Suprapubic skin (tissue), 4 donors: ENCODE results near the gene ALDH5A1. TPM values are rescaled to one million over a fixed set of nuclear protein-coding genes. Genes with fewer than 3 reads are reported as not detected.
"Not testable (repeated sequence)": the region's sequence is repeated elsewhere in the genome, so short reads cannot be mapped to it uniquely, and the experiment has no call there.

Source experiments
- DNase-seq, 2 donors: peaks; one replicate each; pipeline ENCODE4 v3.0.0-alpha.2; 2019; ENCODE audit warnings: low spot score in 2 of 2
- H3K27ac ChIP-seq: fragments of 200-600 bp; sonication (generic); one replicate; pipeline ENCODE4 v1.5.1; 2019
- H3K27me3 ChIP-seq: fragments of 200-600 bp; sonication (generic); one replicate; pipeline ENCODE4 v1.5.1; 2019
- H3K36me3 ChIP-seq: fragments of 200-600 bp; sonication (generic); one replicate; pipeline ENCODE4 v1.5.1; 2019
- H3K4me1 ChIP-seq: fragments of 200-600 bp; sonication (generic); one replicate; pipeline ENCODE4 v1.5.1; 2019
- H3K4me3 ChIP-seq: fragments of 200-600 bp; sonication (generic); one replicate; pipeline ENCODE4 v1.5.1; 2019; ENCODE audit warnings: mild to moderate bottlenecking
- H3K9me3 ChIP-seq: fragments of 200-600 bp; sonication (generic); one replicate; pipeline ENCODE4 v1.5.1; 2019
- EP300 ChIP-seq: sonication (generic); formaldehyde crosslinking; IDR thresholded peaks from one replicate; pipeline ENCODE4 v1.6.1; 2017; ENCODE audit warnings: antibody characterized with exemption
- POLR2A ChIP-seq, 2 donors: fragments of 450-650 bp; IDR thresholded peaks; one replicate each; pipeline ENCODE4 v1.6.1; 2017; ENCODE audit warnings: antibody characterized with exemption in 2 of 2, mild to moderate bottlenecking in 2 of 2, moderate library complexity in 2 of 2
- POLR2AphosphoS5 ChIP-seq, 3 donors: sonication (generic); formaldehyde crosslinking; IDR thresholded peaks; one replicate each; pipeline ENCODE4 v1.6.1; 2017; ENCODE audit warnings: antibody characterized with exemption in 3 of 3
- WGBS: methylation state at CpG from one replicate; pipeline ENCODE4 v1.1.5; 2018; 5-methylcytosine and 5-hydroxymethylcytosine counted together
- total RNA-seq, 4 donors: library from RNA; depleted of rRNA; stranded (reverse); fragments of >200 nt; gene quantifications; one replicate each; pipeline ENCODE4 v1.1.0, GENCODE V29; 2016
- TF ChIP-seq, protein P1 (sequence below), 2 donors: fragments of 200-600 bp in 1 of 2; fragments of 450-650 bp in 1 of 2; sonication (generic) in 1 of 2; IDR thresholded peaks; one replicate each; pipeline ENCODE4 v1.5.1; 2016 to 2019; ENCODE audit warnings: antibody characterized with exemption in 2 of 2, mild to moderate bottlenecking in 1 of 2, moderate library complexity in 1 of 2

The ALDH5A1 gene
- total RNA-seq, 4 donors from 2014 or later, result 11.2 to 16.0 (median 14.8) TPM

DNA sequence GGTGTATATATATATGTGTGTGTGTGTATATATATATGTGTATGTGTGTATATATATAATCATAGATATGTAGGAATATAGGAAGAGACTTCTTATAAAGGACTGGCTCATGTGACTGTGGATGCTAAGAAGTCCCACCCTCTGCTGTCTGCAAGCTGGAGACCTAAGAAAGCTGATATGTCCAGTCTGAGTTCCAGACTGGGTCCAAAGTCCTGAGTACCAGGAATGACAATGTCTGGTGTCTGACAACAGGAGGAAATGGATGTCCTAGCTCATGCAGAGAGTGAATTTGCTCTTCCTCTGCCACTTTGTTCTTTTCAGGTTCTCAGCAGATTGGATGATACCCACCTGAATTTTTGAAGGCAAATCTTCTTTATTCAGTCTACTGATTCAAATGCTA is 7.1 kb downstream of the ALDH5A1 start:
- no peak for TF ChIP-seq POLR2A (IDR thresholded peaks at IDR 0.05)
- Histone ChIP-seq H3K4me3 (no peak overlapping the region), H3K9me3 (no peaks in the 10 kb centered on the region), H3K36me3 (peaks cover 4% of the 10 kb centered on the region), H3K27ac (no peak overlapping the region), H3K27me3 (no peaks in the 10 kb centered on the region), H3K4me1 (no peaks in the 10 kb centered on the region)
- DNase-seq, result no peak

DNA sequence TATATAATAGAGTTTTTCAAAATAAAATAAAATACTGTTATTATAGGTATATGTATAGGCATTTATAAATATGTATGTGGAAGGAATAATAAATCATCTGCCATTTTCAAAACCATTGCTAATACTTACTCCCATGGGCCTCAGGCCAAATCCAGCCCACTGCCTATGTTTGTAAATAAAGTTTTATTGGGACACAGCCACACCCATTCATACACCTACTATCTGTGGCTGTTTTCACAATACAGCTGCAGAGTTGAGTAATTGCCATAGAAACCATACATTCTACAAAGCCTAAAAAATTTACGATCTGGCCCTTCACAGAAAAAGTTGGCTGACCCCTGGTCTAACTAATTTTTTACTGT is 9.5 kb downstream of the ALDH5A1 start:
- no peak for TF ChIP-seq POLR2A (IDR thresholded peaks at IDR 0.05)
- TF ChIP-seq, protein P1, sequence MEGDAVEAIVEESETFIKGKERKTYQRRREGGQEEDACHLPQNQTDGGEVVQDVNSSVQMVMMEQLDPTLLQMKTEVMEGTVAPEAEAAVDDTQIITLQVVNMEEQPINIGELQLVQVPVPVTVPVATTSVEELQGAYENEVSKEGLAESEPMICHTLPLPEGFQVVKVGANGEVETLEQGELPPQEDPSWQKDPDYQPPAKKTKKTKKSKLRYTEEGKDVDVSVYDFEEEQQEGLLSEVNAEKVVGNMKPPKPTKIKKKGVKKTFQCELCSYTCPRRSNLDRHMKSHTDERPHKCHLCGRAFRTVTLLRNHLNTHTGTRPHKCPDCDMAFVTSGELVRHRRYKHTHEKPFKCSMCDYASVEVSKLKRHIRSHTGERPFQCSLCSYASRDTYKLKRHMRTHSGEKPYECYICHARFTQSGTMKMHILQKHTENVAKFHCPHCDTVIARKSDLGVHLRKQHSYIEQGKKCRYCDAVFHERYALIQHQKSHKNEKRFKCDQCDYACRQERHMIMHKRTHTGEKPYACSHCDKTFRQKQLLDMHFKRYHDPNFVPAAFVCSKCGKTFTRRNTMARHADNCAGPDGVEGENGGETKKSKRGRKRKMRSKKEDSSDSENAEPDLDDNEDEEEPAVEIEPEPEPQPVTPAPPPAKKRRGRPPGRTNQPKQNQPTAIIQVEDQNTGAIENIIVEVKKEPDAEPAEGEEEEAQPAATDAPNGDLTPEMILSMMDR (IDR thresholded peaks at IDR 0.05), result no peak
- no peak for TF ChIP-seq EP300
- no peak for TF ChIP-seq POLR2AphosphoS5 (IDR thresholded peaks at IDR 0.05)
- DNase-seq, result no peak
- H3K9me3 ChIP-seq, result no peaks in the 10 kb centered on the region
- H3K36me3 ChIP-seq, result peaks cover 4% of the 10 kb centered on the region
- no peak overlapping the region for H3K27ac ChIP-seq
- WGBS, result 88% methylated on average over 1 of the region's 1 CpG
- H3K4me3 ChIP-seq, result no peak overlapping the region
- H3K4me1 ChIP-seq, result no peaks in the 10 kb centered on the region
- H3K27me3 ChIP-seq, result no peaks in the 10 kb centered on the region

DNA sequence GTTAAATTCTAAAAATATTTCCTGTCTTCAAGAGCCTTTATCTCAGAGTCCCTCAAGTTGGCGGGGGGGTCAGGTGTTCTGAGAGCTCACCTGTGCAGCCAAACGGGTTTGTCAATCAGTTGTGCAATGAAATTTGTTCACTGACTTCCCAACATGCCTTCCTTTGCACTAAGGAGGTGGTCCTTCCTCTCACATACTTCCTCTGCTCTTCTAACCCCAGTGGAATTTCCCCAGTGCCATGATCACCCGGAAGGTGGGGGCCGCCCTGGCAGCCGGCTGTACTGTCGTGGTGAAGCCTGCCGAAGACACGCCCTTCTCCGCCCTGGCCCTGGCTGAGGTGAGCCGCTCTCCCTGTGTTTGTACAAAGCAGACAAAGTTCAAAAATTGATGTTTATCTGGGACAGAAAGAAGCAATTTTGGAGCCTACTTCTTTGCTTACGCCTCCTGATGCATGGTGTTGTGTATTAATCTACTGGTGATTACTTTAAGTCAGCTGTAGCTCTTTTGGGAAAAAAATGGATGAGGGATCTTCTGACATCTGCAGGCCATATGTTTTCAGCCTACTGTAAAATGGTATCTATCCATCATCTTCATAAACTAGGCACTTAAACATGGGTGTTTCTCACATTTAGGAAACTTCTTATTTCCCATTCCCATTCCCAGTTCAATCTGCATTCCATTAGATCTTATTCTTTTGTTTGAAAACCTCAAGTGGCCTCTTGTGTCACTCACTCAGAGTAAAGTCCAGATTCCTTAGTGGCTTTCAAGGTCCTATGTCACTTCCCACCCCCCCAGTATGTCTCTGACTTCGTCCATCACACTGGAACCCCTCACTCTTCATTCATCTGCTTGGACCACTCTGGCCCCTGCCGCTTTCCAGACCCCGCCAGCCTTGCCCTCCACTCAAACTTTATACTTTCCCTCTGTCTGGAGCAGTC is 10.1 kb downstream of the ALDH5A1 start:
- Histone ChIP-seq H3K27ac (no peak overlapping the region), H3K27me3 (no peaks in the 10 kb centered on the region), H3K36me3 (peaks cover 4% of the 10 kb centered on the region), H3K9me3 (no peaks in the 10 kb centered on the region), H3K4me3 (no peak overlapping the region), H3K4me1 (no peaks in the 10 kb centered on the region)
- no peak for DNase-seq
- TF ChIP-seq, protein P1 (IDR thresholded peaks at IDR 0.05), result no peak
- TF ChIP-seq POLR2A (IDR thresholded peaks at IDR 0.05), result no peak
- no peak for TF ChIP-seq EP300
- WGBS, result 80% methylated on average over 14 of the region's 14 CpGs

DNA sequence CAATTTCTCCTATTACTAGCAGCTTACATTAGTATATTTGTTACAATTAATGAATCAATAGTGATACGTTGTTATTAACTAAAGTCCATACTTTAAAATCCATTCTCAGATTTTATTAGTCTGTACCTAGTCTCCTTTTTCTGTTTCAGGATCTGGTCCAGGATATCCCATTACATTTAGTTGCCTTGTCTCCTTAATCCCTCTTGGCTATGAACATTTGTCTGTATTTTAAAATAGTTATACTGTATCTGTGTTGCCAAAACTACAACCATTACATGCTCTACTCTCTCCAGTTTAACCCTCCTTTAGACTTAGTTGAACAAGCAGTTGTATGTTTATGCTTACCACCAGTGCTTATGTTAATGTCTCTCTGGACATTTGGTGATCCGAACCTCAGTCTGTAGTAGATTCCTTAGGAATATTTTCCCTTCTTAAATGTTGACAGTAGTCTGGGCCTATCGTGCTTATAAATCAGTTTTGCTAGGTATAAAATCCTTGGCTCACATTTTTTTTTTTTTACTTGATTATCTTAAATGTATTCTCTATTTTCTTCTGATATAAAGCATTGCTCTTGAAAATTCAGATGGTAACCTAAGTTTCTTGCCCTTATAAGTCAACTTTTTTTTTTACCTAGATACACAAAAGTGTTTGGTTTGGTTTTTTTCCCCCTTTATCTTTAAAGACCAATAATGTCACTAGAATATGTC is 12.2 kb downstream of the ALDH5A1 start:
- Histone ChIP-seq H3K9me3 (no peaks in the 10 kb centered on the region), H3K4me3 (no peak overlapping the region), H3K27me3 (no peaks in the 10 kb centered on the region), H3K36me3 (peaks cover 5% of the 10 kb centered on the region), H3K4me1 (no peaks in the 10 kb centered on the region), H3K27ac (no peak overlapping the region)
- WGBS, result 91% methylated on average over 3 of the region's 3 CpGs
- TF ChIP-seq, protein P1 (IDR thresholded peaks at IDR 0.05), result no peak
- TF ChIP-seq POLR2AphosphoS5 (IDR thresholded peaks at IDR 0.05), result no peak
- TF ChIP-seq EP300, result no peak
- no peak for TF ChIP-seq POLR2A (IDR thresholded peaks at IDR 0.05)
- DNase-seq, result no peak

DNA sequence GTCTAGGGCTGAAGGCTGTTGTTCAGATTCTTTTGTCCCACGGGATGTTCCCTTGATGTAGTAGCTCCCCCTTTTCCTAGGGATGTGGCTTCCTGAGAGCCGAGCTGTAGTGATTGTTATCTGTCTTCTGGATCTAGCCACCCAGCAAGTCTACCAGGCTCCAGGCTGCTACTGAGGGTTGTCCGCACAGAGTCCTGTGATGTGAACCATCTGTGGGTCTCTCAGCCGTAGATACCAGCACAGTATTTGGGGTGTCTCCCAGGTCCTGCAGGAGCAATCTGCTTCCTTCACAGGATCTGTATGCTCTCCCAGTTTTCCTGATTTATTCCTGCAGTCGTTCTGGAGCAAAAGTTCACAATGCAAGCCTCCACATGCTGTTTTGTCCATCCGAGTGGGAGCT is 17.2 kb downstream of the ALDH5A1 start:
- H3K9me3 ChIP-seq, H3K27me3 ChIP-seq, DNase-seq, H3K4me3 ChIP-seq, H3K4me1 ChIP-seq, H3K27ac ChIP-seq: not testable (repeated sequence)
- 67% methylated on average over 6 of the region's 6 CpGs for WGBS
- peaks cover 11% of the 10 kb centered on the region for H3K36me3 ChIP-seq

DNA sequence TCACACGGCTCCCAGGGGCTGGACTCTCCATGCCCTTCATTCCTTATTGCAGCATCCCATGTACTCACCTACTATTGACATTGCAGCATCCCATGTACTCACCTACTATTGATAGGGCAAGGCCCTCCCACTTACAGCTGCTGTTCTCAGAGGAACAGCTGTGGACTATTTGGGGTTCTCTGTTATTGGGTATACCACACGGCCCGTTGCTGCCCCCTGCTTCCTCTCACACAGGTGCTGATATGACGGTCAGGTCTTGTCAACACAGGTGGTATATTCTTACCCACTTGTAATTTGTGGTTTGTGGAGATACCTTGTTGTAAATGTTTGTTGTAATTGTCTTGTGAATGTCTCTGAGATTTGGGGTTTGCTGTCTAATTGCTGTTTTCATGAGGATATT is 18.8 kb downstream of the ALDH5A1 start:
- WGBS, result 85% methylated on average over 4 of the region's 4 CpGs
- H3K36me3 ChIP-seq, result peaks cover 15% of the 10 kb centered on the region
- no peak overlapping the region for H3K27ac ChIP-seq
- H3K27me3 ChIP-seq, result no peaks in the 10 kb centered on the region
- no peaks in the 10 kb centered on the region for H3K9me3 ChIP-seq
- no peak for DNase-seq
- H3K4me3 ChIP-seq, result no peak overlapping the region
- TF ChIP-seq, protein P1 (IDR thresholded peaks at IDR 0.05), result no peak
- no peak for TF ChIP-seq EP300
- no peak for TF ChIP-seq POLR2A (IDR thresholded peaks at IDR 0.05)
- no peak for TF ChIP-seq POLR2AphosphoS5 (IDR thresholded peaks at IDR 0.05)
- no peaks in the 10 kb centered on the region for H3K4me1 ChIP-seq
